ENCODE results near the gene LTBP1.

DNA sequence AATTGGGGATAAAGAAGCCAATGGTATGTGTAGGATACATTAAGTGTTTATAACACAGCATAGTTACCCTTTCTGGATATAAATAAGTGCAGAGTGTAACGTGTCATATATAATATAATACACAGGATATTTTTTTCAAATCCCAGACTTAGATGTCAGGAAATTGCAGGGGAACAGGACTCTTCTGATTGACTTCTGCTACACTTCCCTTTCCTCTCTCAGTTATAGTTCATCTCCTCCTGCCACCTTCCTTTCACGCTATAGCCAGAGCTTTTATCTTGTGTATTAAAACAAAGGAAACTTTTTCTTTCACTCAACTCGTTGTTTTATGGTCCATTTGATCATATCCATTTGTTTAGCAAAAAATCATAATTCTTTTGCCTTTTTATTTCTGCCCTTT, 371.7 kb downstream of the LTBP1 start:
- TF ChIP-seq, protein P1, sequence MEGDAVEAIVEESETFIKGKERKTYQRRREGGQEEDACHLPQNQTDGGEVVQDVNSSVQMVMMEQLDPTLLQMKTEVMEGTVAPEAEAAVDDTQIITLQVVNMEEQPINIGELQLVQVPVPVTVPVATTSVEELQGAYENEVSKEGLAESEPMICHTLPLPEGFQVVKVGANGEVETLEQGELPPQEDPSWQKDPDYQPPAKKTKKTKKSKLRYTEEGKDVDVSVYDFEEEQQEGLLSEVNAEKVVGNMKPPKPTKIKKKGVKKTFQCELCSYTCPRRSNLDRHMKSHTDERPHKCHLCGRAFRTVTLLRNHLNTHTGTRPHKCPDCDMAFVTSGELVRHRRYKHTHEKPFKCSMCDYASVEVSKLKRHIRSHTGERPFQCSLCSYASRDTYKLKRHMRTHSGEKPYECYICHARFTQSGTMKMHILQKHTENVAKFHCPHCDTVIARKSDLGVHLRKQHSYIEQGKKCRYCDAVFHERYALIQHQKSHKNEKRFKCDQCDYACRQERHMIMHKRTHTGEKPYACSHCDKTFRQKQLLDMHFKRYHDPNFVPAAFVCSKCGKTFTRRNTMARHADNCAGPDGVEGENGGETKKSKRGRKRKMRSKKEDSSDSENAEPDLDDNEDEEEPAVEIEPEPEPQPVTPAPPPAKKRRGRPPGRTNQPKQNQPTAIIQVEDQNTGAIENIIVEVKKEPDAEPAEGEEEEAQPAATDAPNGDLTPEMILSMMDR (IDR thresholded peaks at IDR 0.05), result no peak
- TF ChIP-seq POLR2A (IDR thresholded peaks at IDR 0.05), result no peak
